ENCODE measurements around the gene GET4.
"Not testable (repeated sequence)": the region's sequence is repeated elsewhere in the genome, so short reads cannot be mapped to it uniquely, and the experiment has no call there.

GET4 gene

DNA sequence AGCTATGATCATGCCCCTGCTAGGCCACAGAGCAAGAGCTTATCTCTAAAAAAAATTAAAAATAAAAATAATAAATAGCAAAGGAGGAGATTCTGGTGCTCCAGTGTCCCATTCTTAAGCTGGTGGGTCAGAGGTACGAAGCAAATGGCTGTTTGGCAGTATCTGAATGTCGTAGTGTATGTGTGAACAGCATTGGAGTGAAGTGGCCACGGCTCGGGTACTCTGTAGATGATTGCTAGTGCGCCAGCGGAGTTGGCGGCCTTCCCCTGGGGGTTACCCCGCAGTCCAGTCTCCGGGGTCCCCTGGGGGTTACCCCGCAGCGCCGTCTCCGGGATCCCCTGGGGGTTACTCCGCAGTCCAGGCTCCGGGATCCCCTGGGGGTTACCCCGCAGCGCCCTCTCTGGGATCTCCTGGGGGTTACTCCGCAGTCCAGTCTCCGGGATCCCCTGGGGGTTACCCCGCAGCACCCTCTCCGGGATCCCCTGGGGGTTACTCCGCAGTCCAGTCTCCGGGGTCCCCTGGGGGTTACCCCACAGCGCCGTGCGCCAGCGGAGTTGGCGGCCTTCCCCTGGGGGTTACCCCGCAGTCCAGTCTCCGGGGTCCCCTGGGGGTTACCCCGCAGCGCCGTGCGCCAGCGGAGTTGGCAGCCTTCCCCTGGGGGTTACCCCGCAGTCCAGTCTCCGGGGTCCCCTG is 29.2 kb upstream of the GET4 start:
- DNase-seq: not testable (repeated sequence)

DNA sequence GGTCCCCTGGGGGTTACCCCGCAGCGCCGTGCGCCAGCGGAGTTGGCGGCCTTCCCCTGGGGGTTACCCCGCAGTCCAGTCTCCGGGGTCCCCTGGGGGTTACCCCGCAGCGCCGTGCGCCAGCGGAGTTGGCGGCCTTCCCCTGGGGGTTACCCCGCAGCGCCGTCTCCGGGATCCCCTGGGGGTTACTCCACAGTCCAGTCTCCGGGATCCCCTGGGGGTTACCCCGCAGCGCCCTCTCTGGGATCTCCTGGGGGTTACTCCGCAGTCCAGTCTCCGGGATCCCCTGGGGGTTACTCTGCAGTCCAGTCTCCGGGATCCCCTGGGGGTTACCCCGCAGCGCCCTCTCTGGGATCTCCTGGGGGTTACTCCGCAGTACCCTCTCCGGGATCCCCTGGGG is 28.6 kb upstream of the GET4 start:
- DNase-seq: not testable (repeated sequence)

DNA sequence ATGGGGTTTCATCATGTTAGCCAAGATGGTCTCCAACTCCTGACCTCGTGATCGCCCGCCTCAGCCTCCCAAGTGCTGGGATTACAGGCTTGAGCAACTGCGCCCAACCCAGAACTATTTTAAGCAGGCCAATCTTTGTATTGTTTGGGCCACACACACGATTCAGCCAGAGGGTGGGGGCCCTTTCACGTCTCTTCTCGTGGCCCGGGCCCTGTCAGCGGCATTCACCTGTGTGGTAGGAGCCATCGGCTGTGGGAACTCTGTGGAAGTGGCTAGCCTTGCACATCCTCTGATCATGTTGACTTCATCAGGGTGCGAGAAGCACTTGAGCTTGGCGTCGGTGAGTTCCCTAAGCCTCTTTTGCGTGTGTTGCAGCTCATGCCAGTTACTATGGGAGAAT is 27.2 kb upstream of the GET4 start:
- DNase-seq: no peak

GRCh38 chr7:849781-850180 is 26.6 kb upstream of the GET4 start:
- no peak for DNase-seq

DNA sequence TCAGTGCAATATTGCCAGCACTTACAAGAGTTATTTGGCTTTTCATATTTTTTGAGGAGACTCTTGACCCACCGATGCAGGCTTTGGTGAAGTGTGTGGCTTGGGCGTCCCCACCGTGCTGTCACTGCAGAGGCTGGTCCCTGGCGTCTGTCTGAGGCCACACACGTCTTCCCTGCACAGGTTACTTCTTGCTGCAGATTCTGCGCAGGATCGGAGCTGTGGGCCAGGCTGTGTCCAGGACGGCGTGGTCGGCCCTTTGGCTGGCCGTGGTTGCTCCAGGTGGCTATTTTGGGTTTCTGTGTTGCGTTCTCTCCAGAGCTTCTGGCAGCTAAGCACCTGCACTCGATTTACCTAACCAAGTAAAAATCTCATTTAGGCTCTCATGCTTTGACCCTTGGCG is 25.1 kb upstream of the GET4 start:
- no peak for DNase-seq

GRCh38 chr7:853366-854117 is 22.8 kb upstream of the GET4 start:
- no peak for DNase-seq

- DNase-seq: no peak
Measured at GRCh38 chr7:854118-854775, 22.1 kb upstream of the GET4 start.

- no peak for DNase-seq
Measured at GRCh38 chr7:855686-856369, 20.5 kb upstream of the GET4 start.

DNA sequence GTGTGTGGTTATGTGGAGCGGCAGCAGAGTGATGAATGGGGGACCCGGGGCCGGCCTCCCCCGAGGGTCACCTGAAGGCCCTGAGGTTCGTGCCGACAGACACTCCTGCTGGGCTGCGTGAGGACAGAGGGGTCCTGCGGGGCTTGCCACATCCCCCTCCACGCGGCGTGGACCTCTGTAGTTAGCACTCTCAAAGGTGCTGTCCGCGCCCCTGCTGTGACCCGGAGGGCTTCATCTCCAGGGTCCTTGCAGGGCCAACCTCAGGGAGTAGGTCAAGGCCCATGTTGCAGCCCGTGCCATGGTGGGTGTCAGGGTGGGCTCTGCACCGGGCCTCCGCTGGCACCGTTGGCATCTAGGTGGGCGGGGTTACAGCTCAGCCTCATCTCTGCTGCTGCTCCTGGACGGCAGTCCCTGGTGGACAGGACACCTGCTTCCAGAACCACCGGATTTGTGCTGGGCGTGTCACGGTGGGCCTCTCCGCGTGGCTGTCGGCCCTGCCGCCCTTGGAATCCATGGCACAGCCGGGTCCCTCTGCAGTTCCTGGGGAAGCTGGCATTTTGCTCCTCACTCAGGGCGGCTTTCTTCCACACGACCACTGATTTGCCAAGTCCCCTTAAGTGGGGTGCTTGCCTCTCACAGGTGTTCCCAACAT is 19.8 kb upstream of the GET4 start:
- no peak for DNase-seq

DNA sequence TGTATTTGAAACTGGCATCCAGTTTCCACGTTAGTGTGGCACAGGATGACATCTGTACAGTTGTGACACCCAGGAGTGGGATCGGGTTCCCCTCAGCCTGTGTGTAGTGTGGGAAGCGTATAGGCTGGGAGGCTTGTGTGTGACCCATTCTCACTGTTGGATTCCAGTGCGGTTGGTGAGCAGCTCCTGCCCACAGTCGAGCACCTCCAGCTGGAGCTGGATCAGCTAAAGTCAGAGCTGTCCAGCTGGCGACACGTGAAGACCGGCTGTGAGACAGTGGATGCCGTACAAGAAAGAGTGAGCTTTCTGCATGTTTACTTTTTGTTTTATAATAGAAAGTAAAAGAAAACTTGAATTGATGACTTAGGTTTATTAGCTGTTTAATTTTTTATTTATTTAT is 18.7 kb upstream of the GET4 start:
- no peak for DNase-seq

GRCh38 chr7:859359-860030 is 16.9 kb upstream of the GET4 start:
- DNase-seq: no peak

DNA sequence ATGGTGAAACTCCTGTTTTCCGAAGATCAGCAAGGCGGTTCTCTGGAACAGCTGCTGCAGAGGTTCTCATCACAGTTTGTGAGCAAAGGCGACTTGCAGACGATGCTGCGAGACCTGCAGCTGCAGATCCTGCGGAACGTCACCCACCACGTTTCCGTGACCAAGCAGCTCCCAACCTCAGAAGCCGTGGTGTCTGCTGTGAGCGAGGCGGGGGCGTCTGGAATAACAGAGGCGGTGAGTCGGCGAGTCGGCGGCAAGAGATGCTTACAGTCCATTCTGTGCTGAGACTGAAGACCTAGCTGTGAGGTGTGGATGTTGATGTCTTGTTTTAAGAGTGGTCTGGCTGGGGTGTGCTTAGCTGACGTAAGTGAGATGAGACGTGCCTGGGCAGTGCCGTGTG is 16.2 kb upstream of the GET4 start:
- DNase-seq: no peak

DNA sequence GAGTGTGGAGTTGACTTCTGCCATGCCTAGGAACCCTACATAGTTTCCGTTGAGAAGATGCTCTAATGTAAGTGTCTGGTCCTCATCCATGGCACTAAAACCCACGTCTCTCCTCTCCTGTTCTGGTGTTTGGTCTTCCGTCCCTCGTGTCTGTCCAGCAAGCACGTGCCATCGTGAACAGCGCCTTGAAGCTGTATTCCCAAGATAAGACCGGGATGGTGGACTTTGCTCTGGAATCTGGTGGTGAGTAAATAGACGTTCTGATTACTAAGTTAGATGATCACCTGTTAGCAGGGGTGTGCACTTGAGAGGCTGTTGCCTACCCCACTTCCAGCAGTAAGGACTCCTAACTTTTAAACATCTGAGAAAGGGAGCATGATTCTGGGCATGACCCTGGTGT is 15.1 kb upstream of the GET4 start:
- DNase-seq: no peak

DNA sequence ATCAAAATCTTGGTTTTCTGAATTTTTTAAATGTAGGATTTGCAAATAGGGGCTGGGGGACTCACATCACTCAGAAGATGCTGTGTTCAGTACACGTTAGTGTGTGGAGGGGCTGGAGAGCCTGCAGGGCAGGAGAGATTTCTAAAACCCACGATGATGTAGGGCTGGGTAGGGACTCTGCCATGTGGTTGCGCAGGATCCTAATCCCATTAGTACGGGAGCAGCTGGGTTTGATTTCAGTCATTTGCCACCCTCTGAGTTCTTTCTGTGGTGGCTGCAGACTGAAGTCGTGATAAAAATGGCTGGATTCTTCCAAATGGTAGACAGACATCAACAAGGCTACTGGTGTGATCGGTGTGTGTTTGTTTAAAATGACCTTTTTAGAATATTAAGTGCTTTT is 14.2 kb upstream of the GET4 start:
- DNase-seq: no peak

- no peak for DNase-seq
Measured at GRCh38 chr7:863106-863505, 13.2 kb upstream of the GET4 start.

DNA sequence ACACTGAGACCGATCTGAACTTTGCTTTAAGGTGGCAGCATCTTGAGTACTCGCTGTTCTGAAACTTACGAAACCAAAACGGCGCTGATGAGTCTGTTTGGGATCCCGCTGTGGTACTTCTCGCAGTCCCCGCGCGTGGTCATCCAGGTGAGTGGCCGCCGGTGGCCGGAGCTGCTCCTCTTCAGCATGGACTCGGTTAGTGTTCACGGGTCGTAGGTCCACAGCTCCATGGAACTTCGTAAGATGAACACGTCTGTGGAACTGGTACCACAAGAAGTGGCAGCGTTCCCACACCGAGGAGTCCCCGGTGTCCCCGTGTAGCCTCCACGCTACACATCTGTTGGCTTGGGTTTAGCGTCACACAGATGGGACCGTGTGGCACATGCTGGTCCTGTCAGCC is 10.4 kb upstream of the GET4 start:
- no peak for DNase-seq

DNA sequence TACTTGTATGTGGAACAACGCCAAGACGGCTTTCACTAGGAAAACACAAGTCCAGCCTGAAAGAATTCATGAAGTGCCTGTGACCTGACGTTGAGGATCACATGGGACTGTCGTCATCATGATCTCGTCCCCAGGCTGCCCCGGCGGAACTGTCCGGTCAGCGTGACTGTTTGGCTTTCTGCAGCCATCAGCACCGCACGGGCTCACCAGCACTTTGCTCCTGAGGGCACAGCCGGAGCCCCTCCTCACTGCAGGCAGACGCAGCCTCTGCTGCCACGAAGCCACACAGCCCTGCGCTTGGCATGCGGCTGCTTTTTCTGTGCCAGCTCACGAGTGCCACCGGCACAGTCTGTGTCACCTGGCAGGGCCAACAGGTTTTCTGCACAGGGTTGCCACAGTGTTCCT is 9.4 kb upstream of the GET4 start:
- DNase-seq: no peak

DNA sequence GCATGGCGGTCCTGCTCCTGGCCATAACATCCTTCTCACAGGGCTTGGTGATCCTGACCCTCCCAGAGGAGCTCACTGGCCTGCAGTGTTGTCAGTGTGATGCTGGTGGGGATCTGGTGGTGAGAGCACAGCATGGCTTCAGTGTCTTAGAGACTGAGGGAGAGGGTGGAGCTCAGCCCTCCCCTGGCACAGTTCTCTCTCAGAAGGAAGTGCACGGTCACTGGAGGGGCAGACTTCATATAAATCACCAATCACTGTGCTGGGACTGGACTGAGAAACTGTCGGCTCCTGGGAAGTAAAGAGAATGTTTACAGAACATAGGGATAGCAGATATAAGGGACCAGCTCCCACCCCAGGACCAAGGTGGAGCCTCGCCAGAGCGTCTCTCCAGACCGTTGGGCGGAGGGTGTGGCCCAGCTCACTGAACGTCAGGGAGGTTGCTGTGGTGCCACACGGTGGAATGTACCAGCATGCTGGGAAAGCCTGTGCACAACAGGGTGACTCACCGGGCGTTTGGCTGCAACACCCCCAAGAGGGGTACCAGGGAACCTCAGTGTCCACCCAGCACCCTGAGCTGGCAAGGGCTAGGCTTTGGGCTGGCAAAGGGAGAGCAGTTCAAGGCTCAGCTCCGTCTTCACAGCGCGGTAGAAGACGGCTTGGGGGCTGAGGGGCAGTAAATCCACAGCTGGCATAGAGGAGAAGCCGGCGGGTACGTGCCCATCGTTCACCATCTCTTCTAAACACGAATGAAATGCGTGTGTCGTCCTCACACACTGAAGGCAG is 8.8 kb upstream of the GET4 start:
- no peak for DNase-seq

DNA sequence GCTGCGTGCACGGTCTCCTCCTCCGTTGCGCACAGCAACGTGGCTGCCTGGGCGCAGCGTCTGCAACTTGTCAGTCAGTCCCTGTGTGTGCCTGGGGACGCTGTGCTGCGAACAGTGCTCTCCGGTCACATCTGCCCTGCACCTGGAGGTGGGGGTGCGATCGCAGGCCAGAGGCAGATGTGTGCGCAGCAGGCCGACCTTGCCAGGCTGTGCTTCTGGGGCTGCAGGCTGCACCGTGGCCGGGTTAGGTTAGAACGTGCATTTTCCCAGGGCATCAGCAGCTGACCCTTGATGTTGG is 8.2 kb upstream of the GET4 start:
- DNase-seq: no peak

GRCh38 chr7:869348-869747 is 7.0 kb upstream of the GET4 start:
- no peak for DNase-seq

DNA sequence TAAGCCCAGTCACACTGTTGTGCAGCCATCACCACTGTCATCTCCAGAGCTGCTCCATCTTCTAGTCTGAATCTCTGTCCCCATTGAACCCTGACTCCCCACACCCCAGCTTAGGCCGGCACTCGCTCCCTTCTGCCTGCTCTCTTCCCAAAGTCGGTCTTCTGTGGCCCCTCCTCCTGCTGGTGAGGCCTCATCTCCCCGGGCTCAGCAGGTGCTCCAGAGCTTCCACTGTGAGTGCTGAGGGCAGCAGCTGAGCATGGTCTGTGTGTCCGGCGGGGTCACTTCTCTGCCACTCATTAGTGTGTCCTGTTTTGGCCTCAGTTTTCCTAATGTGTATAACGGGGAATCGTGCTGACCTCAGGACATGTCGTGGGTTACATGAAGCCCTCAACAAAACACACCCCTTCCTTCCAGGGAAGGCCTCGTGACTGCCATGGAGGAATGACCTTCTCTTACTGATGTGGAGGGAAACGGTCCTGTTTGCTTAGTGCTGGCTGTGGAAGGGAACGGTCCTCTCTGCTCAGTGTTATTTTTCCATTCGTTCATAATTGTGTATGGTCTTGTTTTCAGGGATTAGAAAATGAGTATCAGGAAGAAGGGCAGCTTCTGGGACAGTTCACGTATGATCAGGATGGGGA is 4.3 kb upstream of the GET4 start:
- no peak for DNase-seq
